Measurements from ENCODE around the gene NYNRIN.

NYNRIN gene

DNA sequence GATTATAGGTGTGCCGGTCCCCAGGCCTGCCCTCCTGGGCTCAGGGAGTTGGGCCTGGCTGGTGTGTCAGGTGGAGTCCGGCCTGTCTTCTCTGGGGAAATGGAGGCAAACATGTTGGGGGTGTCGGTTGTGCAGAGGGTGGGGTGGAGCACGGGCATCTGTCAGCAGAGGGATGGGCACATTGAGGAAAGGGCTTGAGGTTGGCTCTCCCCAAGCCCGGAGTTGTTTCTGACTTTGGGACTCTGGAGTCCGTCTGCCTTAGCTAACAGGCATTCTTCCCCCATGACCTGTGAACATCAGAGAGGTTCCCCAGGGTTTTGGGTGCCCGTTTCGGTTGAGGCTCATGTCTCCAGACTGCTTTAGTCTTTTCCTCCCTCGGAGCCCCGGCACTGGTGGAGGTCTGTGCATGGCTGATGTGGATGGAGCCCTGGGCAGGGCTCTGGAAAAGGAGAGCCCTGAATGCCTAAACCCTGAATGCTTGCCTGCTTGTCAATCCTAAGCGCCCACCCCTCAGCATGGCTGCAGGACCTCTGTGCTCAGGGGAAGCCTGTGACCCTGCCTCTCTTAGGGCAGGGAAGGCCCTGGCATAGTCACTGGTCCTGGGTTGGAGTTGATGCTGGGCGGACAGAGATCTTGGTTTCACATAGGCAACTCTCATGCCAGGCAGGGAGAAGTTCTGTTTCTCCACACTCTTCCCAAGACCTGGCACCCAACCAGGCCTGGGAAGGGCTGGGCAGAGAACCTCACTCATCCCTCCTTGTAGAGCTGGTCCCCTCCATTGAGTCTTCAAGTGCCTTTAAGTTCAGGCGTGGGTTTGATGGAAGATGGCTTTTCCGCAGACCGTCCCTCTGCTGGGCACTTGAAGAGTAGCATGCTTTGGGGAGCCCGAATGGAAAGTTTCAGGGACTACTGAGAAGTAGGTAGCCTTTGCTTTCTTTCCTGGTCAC is 12.9 kb downstream of the NYNRIN start:
- FAIRE-seq (peak; percentile 33), DNase-seq (ENCODE audit: insufficient read length) (peak; percentile 58)
- no peak for TF ChIP-seq TAF1 (IDR thresholded peaks at IDR 0.05; ENCODE audit: borderline replicate concordance, low read depth, low read length)
- TF ChIP-seq POLR2A (IDR thresholded peaks at IDR 0.05; ENCODE audit: low read depth, low read length), result no peak
- no peak for TF ChIP-seq POLR2AphosphoS5 (IDR thresholded peaks at IDR 0.05; ENCODE audit: low read depth, low read length)

GRCh38 chr14:24414077-24414476 is 15.3 kb downstream of the NYNRIN start:
- TF ChIP-seq POLR2A (IDR thresholded peaks at IDR 0.05; ENCODE audit: low read depth, low read length) (no peak), POLR2AphosphoS5 (IDR thresholded peaks at IDR 0.05; ENCODE audit: low read depth, low read length) (no peak), TAF1 (IDR thresholded peaks at IDR 0.05; ENCODE audit: borderline replicate concordance, low read depth, low read length) (no peak)
- no peak for FAIRE-seq
- DNase-seq (ENCODE audit: insufficient read length), result no peak

GRCh38 chr14:24414732-24415420 is 16.1 kb downstream of the NYNRIN start:
- TF ChIP-seq TAF1 (IDR thresholded peaks at IDR 0.05; ENCODE audit: borderline replicate concordance, low read depth, low read length) (no peak), POLR2AphosphoS5 (IDR thresholded peaks at IDR 0.05; ENCODE audit: low read depth, low read length) (no peak), POLR2A (IDR thresholded peaks at IDR 0.05; ENCODE audit: low read depth, low read length) (no peak)
- DNase-seq (ENCODE audit: insufficient read length) (no peak), FAIRE-seq (no peak)

GRCh38 chr14:24415421-24416253 is 16.8 kb downstream of the NYNRIN start:
- FAIRE-seq (no peak), DNase-seq (ENCODE audit: insufficient read length) (no peak)
- TF ChIP-seq TAF1 (IDR thresholded peaks at IDR 0.05; ENCODE audit: borderline replicate concordance, low read depth, low read length) (no peak), POLR2AphosphoS5 (IDR thresholded peaks at IDR 0.05; ENCODE audit: low read depth, low read length) (no peak), POLR2A (IDR thresholded peaks at IDR 0.05; ENCODE audit: low read depth, low read length) (no peak)

DNA sequence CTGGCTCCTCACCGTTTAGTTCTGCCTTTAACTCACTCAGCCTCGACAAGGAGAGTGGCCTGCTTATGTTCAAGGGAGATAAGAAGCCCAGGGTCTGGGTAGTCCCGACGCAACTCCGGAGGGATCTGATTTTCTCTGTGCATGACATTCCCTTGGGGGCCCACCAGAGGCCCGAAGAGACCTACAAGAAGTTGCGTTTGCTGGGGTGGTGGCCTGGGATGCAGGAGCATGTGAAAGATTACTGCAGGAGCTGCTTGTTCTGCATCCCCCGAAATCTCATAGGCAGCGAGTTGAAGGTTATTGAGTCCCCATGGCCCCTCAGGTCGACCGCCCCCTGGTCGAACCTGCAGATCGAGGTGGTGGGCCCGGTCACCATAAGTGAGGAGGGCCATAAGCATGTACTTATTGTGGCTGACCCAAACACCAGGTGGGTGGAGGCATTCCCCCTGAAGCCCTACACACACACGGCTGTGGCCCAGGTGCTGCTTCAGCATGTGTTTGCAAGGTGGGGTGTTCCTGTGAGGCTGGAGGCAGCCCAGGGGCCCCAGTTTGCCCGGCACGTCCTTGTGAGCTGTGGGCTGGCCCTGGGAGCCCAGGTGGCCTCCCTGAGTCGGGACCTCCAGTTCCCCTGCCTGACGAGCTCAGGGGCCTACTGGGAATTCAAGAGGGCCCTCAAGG is 17.6 kb downstream of the NYNRIN start:
- TF ChIP-seq POLR2A (IDR thresholded peaks at IDR 0.05; ENCODE audit: low read depth, low read length) (no peak), POLR2AphosphoS5 (IDR thresholded peaks at IDR 0.05; ENCODE audit: low read depth, low read length) (no peak), TAF1 (IDR thresholded peaks at IDR 0.05; ENCODE audit: borderline replicate concordance, low read depth, low read length) (no peak)
- FAIRE-seq (no peak), DNase-seq (ENCODE audit: insufficient read length) (no peak)

DNA sequence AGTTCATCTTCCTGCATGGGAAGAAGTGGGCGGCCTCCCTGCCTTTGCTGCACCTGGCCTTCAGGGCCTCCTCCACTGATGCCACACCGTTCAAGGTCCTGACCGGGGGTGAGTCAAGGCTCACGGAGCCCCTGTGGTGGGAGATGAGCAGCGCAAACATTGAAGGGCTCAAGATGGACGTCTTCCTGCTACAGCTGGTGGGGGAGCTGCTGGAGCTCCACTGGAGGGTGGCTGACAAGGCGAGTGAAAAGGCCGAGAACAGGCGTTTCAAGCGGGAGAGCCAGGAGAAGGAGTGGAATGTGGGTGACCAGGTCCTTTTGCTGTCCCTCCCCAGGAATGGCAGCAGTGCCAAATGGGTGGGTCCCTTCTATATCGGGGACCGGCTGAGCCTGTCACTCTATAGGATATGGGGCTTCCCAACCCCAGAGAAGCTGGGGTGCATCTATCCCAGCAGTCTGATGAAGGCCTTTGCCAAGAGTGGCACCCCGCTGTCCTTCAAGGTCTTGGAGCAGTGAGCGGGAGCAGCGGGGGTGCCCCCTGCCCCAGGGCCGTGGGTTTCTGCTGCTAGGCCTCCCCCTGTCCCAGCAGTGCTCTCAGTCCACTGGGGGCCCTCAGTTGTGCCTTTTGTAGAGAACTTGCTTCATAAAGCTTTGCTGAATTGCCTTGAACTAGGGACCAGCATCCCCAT is 18.3 kb downstream of the NYNRIN start:
- FAIRE-seq (no peak), DNase-seq (ENCODE audit: insufficient read length) (no peak)
- TF ChIP-seq POLR2AphosphoS5 (IDR thresholded peaks at IDR 0.05; ENCODE audit: low read depth, low read length) (no peak), POLR2A (IDR thresholded peaks at IDR 0.05; ENCODE audit: low read depth, low read length) (no peak), TAF1 (IDR thresholded peaks at IDR 0.05; ENCODE audit: borderline replicate concordance, low read depth, low read length) (no peak)

DNA sequence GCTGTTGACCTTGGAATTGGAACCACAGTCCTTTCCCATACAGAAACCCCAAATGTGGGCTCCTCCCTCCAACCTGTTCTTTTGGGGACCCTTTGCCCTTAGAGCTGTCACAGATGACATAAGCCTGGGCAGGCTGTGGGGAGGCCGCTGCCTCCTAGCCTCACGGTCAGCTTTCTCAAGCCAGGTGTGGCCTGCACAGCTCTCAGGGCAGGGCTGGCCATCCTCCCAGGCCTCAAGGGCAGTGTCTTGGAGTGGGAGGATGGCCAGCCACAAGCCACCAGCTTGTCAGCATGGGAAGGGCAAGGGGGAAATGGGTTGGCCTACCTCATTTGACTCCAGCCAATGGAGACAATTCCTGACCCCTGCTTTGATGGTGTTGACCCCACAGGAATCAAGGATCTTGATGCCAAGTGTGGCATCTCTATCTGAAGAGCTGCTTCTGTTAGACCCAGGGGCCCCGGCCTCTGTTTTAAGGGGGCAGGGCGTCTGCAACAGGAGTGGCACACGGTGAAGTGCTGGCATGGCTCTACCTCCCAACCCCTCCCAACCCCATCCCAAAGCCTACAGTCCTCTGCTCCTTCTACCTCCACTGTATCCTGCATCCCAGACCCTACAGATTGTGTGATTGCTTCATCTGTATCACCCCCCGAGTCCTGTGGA is 19.2 kb downstream of the NYNRIN start:
- TF ChIP-seq TAF1 (IDR thresholded peaks at IDR 0.05; ENCODE audit: borderline replicate concordance, low read depth, low read length) (no peak), POLR2A (IDR thresholded peaks at IDR 0.05; ENCODE audit: low read depth, low read length) (no peak), POLR2AphosphoS5 (IDR thresholded peaks at IDR 0.05; ENCODE audit: low read depth, low read length) (no peak)
- DNase-seq (ENCODE audit: insufficient read length) (no peak), FAIRE-seq (no peak)

DNA sequence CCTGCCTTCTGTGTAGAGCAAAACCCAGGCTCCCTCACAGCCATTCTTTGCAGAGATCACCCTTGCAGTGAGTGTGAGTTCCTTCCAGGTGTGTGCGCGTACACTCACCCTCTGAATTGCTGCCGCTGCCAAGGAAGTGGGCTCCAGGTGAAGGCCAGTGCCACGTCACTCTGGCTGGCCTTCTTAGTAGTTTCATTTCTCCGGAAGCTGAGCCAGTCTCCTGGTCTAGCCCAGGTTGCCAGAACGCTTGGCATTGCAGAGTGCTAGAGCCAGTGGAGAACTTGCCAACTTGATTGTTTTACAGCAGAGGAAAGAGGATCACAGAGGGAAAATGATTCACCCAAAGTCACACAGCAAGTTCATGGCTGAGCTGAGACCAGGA is 19.7 kb downstream of the NYNRIN start:
- FAIRE-seq (no peak), DNase-seq (ENCODE audit: insufficient read length) (no peak)
- TF ChIP-seq POLR2A (IDR thresholded peaks at IDR 0.05; ENCODE audit: low read depth, low read length) (no peak), TAF1 (IDR thresholded peaks at IDR 0.05; ENCODE audit: borderline replicate concordance, low read depth, low read length) (no peak), POLR2AphosphoS5 (IDR thresholded peaks at IDR 0.05; ENCODE audit: low read depth, low read length) (no peak)

GRCh38 chr14:24422261-24422660 is 23.5 kb downstream of the NYNRIN start:
- TF ChIP-seq POLR2A (IDR thresholded peaks at IDR 0.05; ENCODE audit: low read depth, low read length) (no peak), TAF1 (IDR thresholded peaks at IDR 0.05; ENCODE audit: borderline replicate concordance, low read depth, low read length) (no peak), POLR2AphosphoS5 (IDR thresholded peaks at IDR 0.05; ENCODE audit: low read depth, low read length) (no peak)
- no peak for FAIRE-seq
- no peak for DNase-seq (ENCODE audit: insufficient read length)
